HCT116 (cell line): ENCODE data around the gene SACM1L. TPM values are rescaled to one million over a fixed set of nuclear protein-coding genes. Genes with fewer than 3 reads are reported as not detected.
"Not testable (repeated sequence)": the region's sequence is repeated elsewhere in the genome, so short reads cannot be mapped to it uniquely, and the experiment has no call there.

ENCODE experiments used
- ATAC-seq: fragments of 200-7000 bp; cut with Tn5 transposase; 2 replicates; pipeline ENCODE4 v1.9.1; 2020; ENCODE audit warnings: mild to moderate bottlenecking, moderate library complexity
- BruUV-seq: library from RNA; stranded (reverse); fragments of 400-500 nt; replicated peaks from 2 replicates; lab custom pipeline; 2021; lab: Mats Ljungman, UMichigan
- CTCF ChIA-PET: fragments of 300-600 bp; sonication (Branson Sonifier 250); formaldehyde crosslinking; loops from one replicate; lab custom pipeline; 2021; ENCODE audit warnings: antibody characterized with exemption; lab: Charles Lee
- POLR2A ChIA-PET: fragments of 300-600, 350-600 bp; sonication (Branson Sonifier 250); formaldehyde crosslinking; loops from one replicate; lab custom pipeline; 2021; ENCODE audit warnings: antibody characterized with exemption; lab: Charles Lee
- RAD21 ChIA-PET, 2 experiments: fragments of 300-600 bp; sonication (Branson Sonifier 250); formaldehyde crosslinking; loops; one replicate each; lab custom pipeline; 2023; ENCODE audit warnings: low total read pairs in 2 of 2; ENCODE audit not compliant: uncharacterized antibody in 2 of 2, unreplicated experiment in 2 of 2, low non-redundant PET in 1 of 2; lab: Charles Lee
- DNase-seq: peaks from one replicate; pipeline ENCODE4 v3.0.0-alpha.2; 2010; ENCODE audit warnings: low read depth, low spot score
- H2AFZ ChIP-seq: fragments of 200-600 bp; shearing (Covaris generic), sonication (generic); 2 replicates; pipeline ENCODE4 v1.6.1; 2017; ENCODE audit warnings: low read depth, mixed run types, mixed read lengths, antibody characterized with exemption, low read length; ENCODE audit not compliant: poor library complexity, severe bottlenecking
- H3K27ac ChIP-seq: 2 replicates; pipeline ENCODE4 v1.5.1; 2012; ENCODE audit warnings: low read depth, low read length
- H3K27me3 ChIP-seq: fragments of 200-600 bp; sonication (generic); 2 replicates; pipeline ENCODE4 v1.6.1; 2016; ENCODE audit warnings: mixed run types, low read length, mixed read lengths; ENCODE audit not compliant: insufficient read depth
- H3K36me3 ChIP-seq, 2 experiments: fragments of 200-500 bp in 1 of 2; fragments of 200-600 bp in 1 of 2; sonication (Bioruptor generic) in 1 of 2; sonication (generic) in 1 of 2; 2 replicates each; pipeline versions ENCODE4 v1.5.1 to v1.6.1; 2014 to 2016; ENCODE audit warnings: low read length in 2 of 2, inconsistent platforms in 1 of 2, mixed read lengths in 1 of 2, mixed run types in 1 of 2; ENCODE audit not compliant: insufficient read depth in 2 of 2, control insufficient read depth in 1 of 2
- H3K4me1 ChIP-seq, 2 experiments: fragments of 200-600 bp in 1 of 2; sonication (generic) in 1 of 2; 2 replicates each; pipeline versions ENCODE4 v1.5.1 to v1.6.1; 2012 to 2017; ENCODE audit warnings: low read length in 2 of 2, inconsistent platforms in 1 of 2, mild to moderate bottlenecking in 1 of 2, mixed read lengths in 1 of 2, mixed run types in 1 of 2, moderate library complexity in 1 of 2; ENCODE audit not compliant: insufficient read depth in 2 of 2, control insufficient read depth in 1 of 2
- H3K4me2 ChIP-seq: fragments of 200-600 bp; sonication (generic); 2 replicates; pipeline ENCODE4 v1.6.1; 2017; ENCODE audit warnings: mixed run types, low read length, mixed read lengths
- H3K4me3 ChIP-seq, 2 experiments: fragments of 200-600 bp in 1 of 2; sonication (generic) in 1 of 2; replicated peaks in 1 of 2; 2 replicates each; pipeline ENCODE4 v1.5.1; 2011 to 2016; ENCODE audit warnings: low read length in 2 of 2, control low read depth in 1 of 2, low read depth in 1 of 2, mild to moderate bottlenecking in 1 of 2, mixed read lengths in 1 of 2, mixed run types in 1 of 2
- H3K79me2 ChIP-seq: fragments of 200-600 bp; sonication (generic); 2 replicates; pipeline ENCODE4 v1.6.1; 2017; ENCODE audit warnings: mild to moderate bottlenecking, mixed run types, low read length, moderate library complexity, mixed read lengths; ENCODE audit not compliant: insufficient read depth
- H3K9ac ChIP-seq: fragments of 200-600 bp; sonication (generic); 2 replicates; pipeline ENCODE4 v1.6.1; 2016; ENCODE audit warnings: low read length, mixed read lengths
- H3K9me2 ChIP-seq: fragments of 200-600 bp; sonication (generic), shearing (Covaris generic); 2 replicates; pipeline ENCODE4 v1.6.1; 2017; ENCODE audit warnings: mixed run types, mild to moderate bottlenecking, moderate library complexity; ENCODE audit not compliant: insufficient read depth
- H3K9me3 ChIP-seq, 2 experiments: fragments of 200-500 bp in 1 of 2; fragments of 200-600 bp in 1 of 2; sonication (Bioruptor generic) in 1 of 2; sonication (generic) in 1 of 2; 2 replicates each; pipeline ENCODE4 v1.6.1; 2014 to 2017; ENCODE audit warnings: low read length in 2 of 2, mixed read lengths in 2 of 2, inconsistent platforms in 1 of 2, low read depth in 1 of 2, mild to moderate bottlenecking in 1 of 2, mixed run types in 1 of 2, moderate library complexity in 1 of 2; ENCODE audit not compliant: control insufficient read depth in 1 of 2, insufficient read depth in 1 of 2
- H4K20me1 ChIP-seq: fragments of 200-600 bp; sonication (generic), shearing (Covaris generic); 2 replicates; pipeline ENCODE4 v1.6.1; 2017; ENCODE audit warnings: mixed run types, mild to moderate bottlenecking, moderate library complexity; ENCODE audit not compliant: insufficient read depth
- CBX3 ChIP-seq: IDR thresholded peaks from 2 replicates; pipeline ENCODE4 v1.6.1; 2012; ENCODE audit warnings: low read depth
- CEBPB ChIP-seq: IDR thresholded peaks from 2 replicates; pipeline ENCODE4 v1.6.1; 2012; ENCODE audit warnings: low read depth
- EGR1 ChIP-seq: IDR thresholded peaks from 2 replicates; pipeline ENCODE4 v1.6.1; 2012; ENCODE audit warnings: low read depth
- EZH2 ChIP-seq: fragments of 200-600 bp; sonication (generic); IDR thresholded peaks from 2 replicates; pipeline ENCODE4 v1.6.1; 2017; ENCODE audit warnings: antibody characterized with exemption, mixed run types
- EZH2phosphoT487 ChIP-seq: fragments of 200-600 bp; IDR thresholded peaks from 2 replicates; pipeline ENCODE4 v1.6.1; 2018; ENCODE audit warnings: antibody characterized with exemption, borderline replicate concordance
- FOSL1 ChIP-seq: IDR thresholded peaks from 2 replicates; pipeline ENCODE4 v1.6.1; 2012; ENCODE audit warnings: low read depth
- RAD21 ChIP-seq: IDR thresholded peaks from 2 replicates; pipeline ENCODE4 v1.6.1; 2012; ENCODE audit warnings: low read depth, mild to moderate bottlenecking
- SIN3A ChIP-seq: IDR thresholded peaks from 2 replicates; pipeline ENCODE4 v1.6.1; 2012; ENCODE audit warnings: low read depth
- SP1 ChIP-seq: IDR thresholded peaks from 2 replicates; pipeline ENCODE4 v1.6.1; 2012; ENCODE audit warnings: low read depth
- TCF7L2 ChIP-seq: IDR thresholded peaks from 2 replicates; pipeline ENCODE4 v1.7.0; 2011; ENCODE audit warnings: borderline replicate concordance, inconsistent platforms; ENCODE audit not compliant: insufficient read depth, insufficient read length; ENCODE audit errors: extremely low read depth
- YY1 ChIP-seq: IDR thresholded peaks from 2 replicates; pipeline ENCODE4 v1.6.1; 2011; ENCODE audit warnings: low read length, low read depth, moderate library complexity, mild to moderate bottlenecking; ENCODE audit not compliant: insufficient replicate concordance; ENCODE audit errors: extremely low read depth
- ZFX ChIP-seq: fragments of 450-650 bp; IDR thresholded peaks from 2 replicates; pipeline ENCODE4 v1.6.1; 2017
- ZNF274 ChIP-seq: fragments of 200-500 bp; sonication (Bioruptor generic); IDR thresholded peaks from 2 replicates; pipeline ENCODE4 v1.6.1; 2014; ENCODE audit warnings: mild to moderate bottlenecking, low read depth, low read length, inconsistent platforms
- intact Hi-C: fragments of 100-400 bp; cut with micrococcal nuclease; formaldehyde crosslinking; loops from 2 replicates; pipeline ENCODE4 v1.10.0; 2022
- total RNA-seq: library from RNA; stranded (reverse); gene quantifications from one replicate; pipeline ENCODE4 v1.2.1, GENCODE V29; 2021; ENCODE audit not compliant: unreplicated experiment
- TF ChIP-seq, protein P1 (sequence below): IDR thresholded peaks from 2 replicates; pipeline ENCODE4 v1.6.1; 2012
- TF ChIP-seq, protein P2 (sequence below), 3 experiments: fragments of 200-600 bp in 1 of 3; sonication (generic) in 1 of 3; IDR thresholded peaks in 2 of 3; conservative IDR thresholded peaks in 1 of 3; 2 replicates each; pipeline ENCODE4 v1.5.1; 2012 to 2017; ENCODE audit warnings: low read depth in 2 of 3, low read length in 2 of 3, antibody characterized with exemption in 1 of 3, borderline replicate concordance in 1 of 3, control low read depth in 1 of 3, mild to moderate bottlenecking in 1 of 3, mixed read lengths in 1 of 3, mixed run types in 1 of 3, moderate library complexity in 1 of 3; ENCODE audit not compliant: insufficient read depth in 1 of 3
- TF ChIP-seq, protein P3 (sequence below): IDR thresholded peaks from 2 replicates; pipeline ENCODE4 v1.6.1; 2012
- TF ChIP-seq, protein P4 (sequence below): IDR thresholded peaks from 2 replicates; pipeline ENCODE4 v1.6.1; 2012; ENCODE audit warnings: low read depth

The SACM1L gene
- total RNA-seq, 1 experiment from 2014 or later, result 27.3 TPM

DNA sequence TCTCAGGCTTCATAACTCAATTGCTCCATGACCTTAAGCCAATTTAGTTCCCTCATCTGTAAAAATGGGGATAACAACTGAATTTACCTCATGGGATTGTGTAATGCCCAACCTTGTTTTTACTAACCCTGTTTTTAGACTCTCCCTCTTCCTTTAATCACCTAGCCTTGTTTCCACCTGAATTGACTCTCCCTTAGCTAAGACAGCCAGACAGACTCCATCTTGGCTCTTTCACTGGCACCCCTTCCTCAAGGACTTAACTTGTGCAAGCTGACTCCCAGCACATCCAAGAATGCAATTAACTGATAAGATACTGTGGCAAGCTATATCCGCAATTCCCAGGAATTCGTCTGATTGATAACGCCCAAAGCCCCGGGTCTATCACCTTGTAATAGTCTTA, 3.5 kb upstream of the SACM1L start:
- H4K20me1 ChIP-seq, POLR2A ChIA-PET, ATAC-seq, H3K27me3 ChIP-seq, BruUV-seq, RAD21 ChIA-PET, H3K36me3 ChIP-seq, H3K9ac ChIP-seq, H3K4me2 ChIP-seq, DNase-seq, H3K9me2 ChIP-seq, H3K9me3 ChIP-seq, CTCF ChIA-PET, H3K4me3 ChIP-seq, H3K27ac ChIP-seq, H2AFZ ChIP-seq, intact Hi-C loops: not testable (repeated sequence)
- H3K79me2 ChIP-seq, result peaks cover 14% of the 10 kb centered on the region
- peaks cover 6 to 14% of the 10 kb centered on the region in 2 experiments; a peak in 3 of 4 replicates for H3K4me1 ChIP-seq

DNA sequence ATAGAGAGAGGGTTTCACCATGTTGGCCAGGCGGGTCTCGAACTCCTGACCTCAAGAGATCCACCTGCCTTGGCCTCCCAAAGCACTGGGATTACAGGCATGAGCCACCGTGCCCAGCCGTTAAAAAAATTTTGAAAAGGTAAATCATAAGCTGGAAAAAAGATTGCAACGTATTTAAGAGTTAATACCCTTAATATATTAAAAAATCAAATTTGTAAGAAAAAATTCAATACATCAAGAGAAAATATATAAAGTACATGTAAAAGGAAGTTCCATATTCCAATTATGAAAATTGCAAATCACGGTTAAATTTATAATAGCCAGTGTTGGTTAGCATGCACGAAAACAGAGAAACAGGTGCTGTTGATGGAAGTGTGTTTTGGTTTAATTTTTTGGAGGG, 2.3 kb upstream of the SACM1L start:
- no TSS peak for BruUV-seq
- TF ChIP-seq EZH2phosphoT487, result no peak
- no peak for TF ChIP-seq FOSL1
- no peak for TF ChIP-seq SP1
- TF ChIP-seq, protein P1, sequence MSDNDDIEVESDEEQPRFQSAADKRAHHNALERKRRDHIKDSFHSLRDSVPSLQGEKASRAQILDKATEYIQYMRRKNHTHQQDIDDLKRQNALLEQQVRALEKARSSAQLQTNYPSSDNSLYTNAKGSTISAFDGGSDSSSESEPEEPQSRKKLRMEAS, result no peak
- TF ChIP-seq, protein P2, sequence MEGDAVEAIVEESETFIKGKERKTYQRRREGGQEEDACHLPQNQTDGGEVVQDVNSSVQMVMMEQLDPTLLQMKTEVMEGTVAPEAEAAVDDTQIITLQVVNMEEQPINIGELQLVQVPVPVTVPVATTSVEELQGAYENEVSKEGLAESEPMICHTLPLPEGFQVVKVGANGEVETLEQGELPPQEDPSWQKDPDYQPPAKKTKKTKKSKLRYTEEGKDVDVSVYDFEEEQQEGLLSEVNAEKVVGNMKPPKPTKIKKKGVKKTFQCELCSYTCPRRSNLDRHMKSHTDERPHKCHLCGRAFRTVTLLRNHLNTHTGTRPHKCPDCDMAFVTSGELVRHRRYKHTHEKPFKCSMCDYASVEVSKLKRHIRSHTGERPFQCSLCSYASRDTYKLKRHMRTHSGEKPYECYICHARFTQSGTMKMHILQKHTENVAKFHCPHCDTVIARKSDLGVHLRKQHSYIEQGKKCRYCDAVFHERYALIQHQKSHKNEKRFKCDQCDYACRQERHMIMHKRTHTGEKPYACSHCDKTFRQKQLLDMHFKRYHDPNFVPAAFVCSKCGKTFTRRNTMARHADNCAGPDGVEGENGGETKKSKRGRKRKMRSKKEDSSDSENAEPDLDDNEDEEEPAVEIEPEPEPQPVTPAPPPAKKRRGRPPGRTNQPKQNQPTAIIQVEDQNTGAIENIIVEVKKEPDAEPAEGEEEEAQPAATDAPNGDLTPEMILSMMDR (IDR thresholded peaks at IDR 0.05 in 2 of 3, conservative IDR thresholded peaks at IDR 0.05 in 1 of 3; ENCODE audit: borderline replicate concordance in 1 of 3, insufficient read depth in 1 of 3, low read depth in 2 of 3, low read length in 2 of 3), result no peak
- no peak for TF ChIP-seq RAD21
- TF ChIP-seq YY1, result no peak
- no peak for TF ChIP-seq EGR1
- no peak for TF ChIP-seq ZNF274
- no peak for TF ChIP-seq ZFX
- TF ChIP-seq EZH2, result no peak
- no peak for TF ChIP-seq SIN3A
- TF ChIP-seq TCF7L2, result no peak
- TF ChIP-seq, protein P3, sequence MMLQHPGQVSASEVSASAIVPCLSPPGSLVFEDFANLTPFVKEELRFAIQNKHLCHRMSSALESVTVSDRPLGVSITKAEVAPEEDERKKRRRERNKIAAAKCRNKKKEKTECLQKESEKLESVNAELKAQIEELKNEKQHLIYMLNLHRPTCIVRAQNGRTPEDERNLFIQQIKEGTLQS, result no peak
- no peak for TF ChIP-seq CEBPB
- no peak for TF ChIP-seq CBX3
- TF ChIP-seq, protein P4, sequence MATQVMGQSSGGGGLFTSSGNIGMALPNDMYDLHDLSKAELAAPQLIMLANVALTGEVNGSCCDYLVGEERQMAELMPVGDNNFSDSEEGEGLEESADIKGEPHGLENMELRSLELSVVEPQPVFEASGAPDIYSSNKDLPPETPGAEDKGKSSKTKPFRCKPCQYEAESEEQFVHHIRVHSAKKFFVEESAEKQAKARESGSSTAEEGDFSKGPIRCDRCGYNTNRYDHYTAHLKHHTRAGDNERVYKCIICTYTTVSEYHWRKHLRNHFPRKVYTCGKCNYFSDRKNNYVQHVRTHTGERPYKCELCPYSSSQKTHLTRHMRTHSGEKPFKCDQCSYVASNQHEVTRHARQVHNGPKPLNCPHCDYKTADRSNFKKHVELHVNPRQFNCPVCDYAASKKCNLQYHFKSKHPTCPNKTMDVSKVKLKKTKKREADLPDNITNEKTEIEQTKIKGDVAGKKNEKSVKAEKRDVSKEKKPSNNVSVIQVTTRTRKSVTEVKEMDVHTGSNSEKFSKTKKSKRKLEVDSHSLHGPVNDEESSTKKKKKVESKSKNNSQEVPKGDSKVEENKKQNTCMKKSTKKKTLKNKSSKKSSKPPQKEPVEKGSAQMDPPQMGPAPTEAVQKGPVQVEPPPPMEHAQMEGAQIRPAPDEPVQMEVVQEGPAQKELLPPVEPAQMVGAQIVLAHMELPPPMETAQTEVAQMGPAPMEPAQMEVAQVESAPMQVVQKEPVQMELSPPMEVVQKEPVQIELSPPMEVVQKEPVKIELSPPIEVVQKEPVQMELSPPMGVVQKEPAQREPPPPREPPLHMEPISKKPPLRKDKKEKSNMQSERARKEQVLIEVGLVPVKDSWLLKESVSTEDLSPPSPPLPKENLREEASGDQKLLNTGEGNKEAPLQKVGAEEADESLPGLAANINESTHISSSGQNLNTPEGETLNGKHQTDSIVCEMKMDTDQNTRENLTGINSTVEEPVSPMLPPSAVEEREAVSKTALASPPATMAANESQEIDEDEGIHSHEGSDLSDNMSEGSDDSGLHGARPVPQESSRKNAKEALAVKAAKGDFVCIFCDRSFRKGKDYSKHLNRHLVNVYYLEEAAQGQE, result no peak

More for the DNA sequence above, 2.3 kb upstream of the SACM1L start:
- H3K9me2 ChIP-seq, result no peaks in the 10 kb centered on the region
- no peak overlapping the region for H3K4me2 ChIP-seq
- H3K79me2 ChIP-seq, result peaks cover 25% of the 10 kb centered on the region
- H3K9me3 ChIP-seq, result no peaks in the 10 kb centered on the region
- ChIA-PET RAD21 (no interaction called here), CTCF (no interaction called here), POLR2A (no interaction called here)
- H3K4me3 ChIP-seq, result no peak overlapping the region
- ATAC-seq, result no peak
- H3K36me3 ChIP-seq, result no peaks in the 10 kb centered on the region; a peak in 1 of 4 replicates
- peaks cover 8 to 20% of the 10 kb centered on the region in 2 experiments; a peak in 3 of 4 replicates for H3K4me1 ChIP-seq
- no peak for DNase-seq
- H3K27me3 ChIP-seq, result no peaks in the 10 kb centered on the region
- H3K9ac ChIP-seq, result no peak overlapping the region
- H3K27ac ChIP-seq, result no peak overlapping the region
- H2AFZ ChIP-seq, result no peak overlapping the region
- intact Hi-C loops, result no loop called here
- H4K20me1 ChIP-seq, result no peaks in the 10 kb centered on the region
